Activated CD4-positive, alpha-beta T cell treated with anti-CD3 and anti-CD28 coated beads for 24 hours (primary cell): ENCODE data around the gene C21orf58.

Experiments
- DNase-seq, 2 donors: peaks; one replicate each; pipeline ENCODE4 v3.0.0-alpha.2; 2020; ENCODE audit warnings: low read depth in 2 of 2

C21orf58 gene

GRCh38 chr21:46256501-46256994 lies 67.1 kb downstream of the C21orf58 start:
- no peak for DNase-seq

- no peak for DNase-seq
Measured at GRCh38 chr21:46255758-46256337, 67.8 kb downstream of the C21orf58 start.

- DNase-seq: no peak
Measured at GRCh38 chr21:46255166-46255565, 68.5 kb downstream of the C21orf58 start.

GRCh38 chr21:46254208-46254975 lies 69.3 kb downstream of the C21orf58 start:
- no peak for DNase-seq

- DNase-seq: peak; percentile 4 to 28
Measured at GRCh38 chr21:46253610-46254124, 70.0 kb downstream of the C21orf58 start.

GRCh38 chr21:46252840-46253239 lies 70.8 kb downstream of the C21orf58 start:
- no peak for DNase-seq
